WTC11 (cell line): ENCODE data around the gene CTRL. TPM values are rescaled to one million over a fixed set of nuclear protein-coding genes. Genes with fewer than 3 reads are reported as not detected.

Experiments used
- ATAC-seq: fragments of 200-7000 bp; cut with Tn5 transposase; 2 replicates; pipeline ENCODE4 v1.10.0; 2021; ENCODE audit warnings: mild to moderate bottlenecking, moderate library complexity
- CTCF ChIA-PET: fragments of 300-600 bp; sonication (Branson Sonifier 250); formaldehyde crosslinking; loops from one replicate; lab custom pipeline; 2021; ENCODE audit warnings: antibody characterized with exemption; lab: Charles Lee
- POLR2A ChIA-PET: fragments of 350-600 bp; sonication (Branson Sonifier 250); formaldehyde crosslinking; loops from one replicate; lab custom pipeline; 2021; ENCODE audit warnings: antibody characterized with exemption; lab: Charles Lee
- DNase-seq: peaks from one replicate; pipeline ENCODE4 v3.0.0; 2021; ENCODE audit warnings: low spot score
- H3K27ac Mint-ChIP-seq: 2 replicates; pipeline ENCODE4 v1.8.0; 2021; ENCODE audit warnings: mixed read lengths
- H3K27me3 Mint-ChIP-seq: 2 replicates; pipeline ENCODE4 v1.8.0; 2021; ENCODE audit warnings: low read depth, mild to moderate bottlenecking, moderate library complexity, mixed read lengths
- H3K36me3 Mint-ChIP-seq: 2 replicates; pipeline ENCODE4 v1.8.0; 2021; ENCODE audit warnings: mixed read lengths
- H3K4me1 Mint-ChIP-seq: 2 replicates; pipeline ENCODE4 v1.8.0; 2022; ENCODE audit warnings: mixed read lengths
- H3K4me3 Mint-ChIP-seq: 2 replicates; pipeline ENCODE4 v1.8.0; 2021; ENCODE audit warnings: mild to moderate bottlenecking, moderate library complexity, mixed read lengths
- H3K9me3 Mint-ChIP-seq: 2 replicates; pipeline ENCODE4 v1.8.0; 2021; ENCODE audit warnings: mixed read lengths
- CREB1 ChIP-seq: sonication (generic); formaldehyde crosslinking; IDR thresholded peaks from 2 replicates; pipeline ENCODE4 v1.8.0; 2023; ENCODE audit warnings: mild to moderate bottlenecking, missing genetic modification reagents
- CREM ChIP-seq: sonication (generic); formaldehyde crosslinking; IDR thresholded peaks from 2 replicates; pipeline ENCODE4 v1.8.1; 2022; ENCODE audit warnings: mild to moderate bottlenecking, missing genetic modification reagents, moderate library complexity
- ELF4 ChIP-seq: sonication (generic); formaldehyde crosslinking; IDR thresholded peaks from 2 replicates; pipeline ENCODE4 v1.8.1; 2022; ENCODE audit warnings: low read depth, mild to moderate bottlenecking, moderate library complexity, missing genetic modification reagents
- GABPB1 ChIP-seq: sonication (generic); formaldehyde crosslinking; IDR thresholded peaks from 2 replicates; pipeline ENCODE4 v1.8.1; 2023; ENCODE audit warnings: mild to moderate bottlenecking, missing genetic modification reagents
- GRHL2 ChIP-seq: fragments of 250-450 bp; sonication (Bioruptor Pico); IDR thresholded peaks from 2 replicates; pipeline ENCODE4 v1.8.0; 2022; ENCODE audit warnings: mild to moderate bottlenecking, moderate library complexity; ENCODE audit not compliant: insufficient replicate concordance, severe bottlenecking
- IRF2 ChIP-seq: sonication (generic); formaldehyde crosslinking; IDR thresholded peaks from 2 replicates; pipeline ENCODE4 v1.8.0; 2022; ENCODE audit warnings: low read depth, missing genetic modification reagents, borderline replicate concordance
- NFATC4 ChIP-seq: fragments of 250-450 bp; sonication (Bioruptor Pico); IDR thresholded peaks from 2 replicates; pipeline ENCODE4 v1.9.0; 2021; ENCODE audit warnings: mild to moderate bottlenecking
- PRRX2 ChIP-seq: fragments of 250-450 bp; sonication (Bioruptor Pico); IDR thresholded peaks from 2 replicates; pipeline ENCODE4 v1.8.0; 2021; ENCODE audit warnings: mild to moderate bottlenecking
- RELA ChIP-seq: sonication (generic); formaldehyde crosslinking; IDR thresholded peaks from 2 replicates; pipeline ENCODE4 v1.8.1; 2022; ENCODE audit warnings: missing genetic modification reagents, mild to moderate bottlenecking, borderline replicate concordance
- SP1 ChIP-seq: sonication (generic); formaldehyde crosslinking; conservative IDR thresholded peaks from 2 replicates; pipeline ENCODE4 v1.8.1; 2022; ENCODE audit warnings: missing genetic modification reagents
- TP53 ChIP-seq: sonication (generic); formaldehyde crosslinking; IDR thresholded peaks from 2 replicates; pipeline ENCODE4 v1.8.1; 2023; ENCODE audit warnings: mild to moderate bottlenecking, missing genetic modification reagents
- ZNF671 ChIP-seq: fragments of 250-450 bp; sonication (Bioruptor Pico); IDR thresholded peaks from 2 replicates; pipeline ENCODE4 v1.8.0; 2021; ENCODE audit warnings: mild to moderate bottlenecking
- total RNA-seq: library from RNA; stranded (reverse); gene quantifications from 3 replicates; pipeline ENCODE4 v1.2.3, GENCODE V29; 2021
- TF ChIP-seq, protein P1 (sequence below): sonication (generic); formaldehyde crosslinking; IDR thresholded peaks from 2 replicates; pipeline ENCODE4 v1.8.0; 2022; ENCODE audit warnings: missing genetic modification reagents
- TF ChIP-seq, protein P2 (sequence below): sonication (generic); formaldehyde crosslinking; IDR thresholded peaks from 2 replicates; pipeline ENCODE4 v1.8.1; 2023; ENCODE audit warnings: mild to moderate bottlenecking, missing genetic modification reagents
- TF ChIP-seq, protein P3 (sequence below): sonication (generic); formaldehyde crosslinking; IDR thresholded peaks from 2 replicates; pipeline ENCODE4 v1.8.1; 2022; ENCODE audit warnings: mild to moderate bottlenecking, moderate library complexity, missing genetic modification reagents
- TF ChIP-seq, protein P4 (sequence below): sonication (generic); formaldehyde crosslinking; IDR thresholded peaks from 2 replicates; pipeline ENCODE4 v1.8.0; 2023; ENCODE audit warnings: mild to moderate bottlenecking, missing genetic modification reagents
- TF ChIP-seq, protein P5 (sequence below): sonication (generic); formaldehyde crosslinking; IDR thresholded peaks from 2 replicates; pipeline ENCODE4 v1.8.1; 2022; ENCODE audit warnings: missing genetic modification reagents, borderline replicate concordance
- TF ChIP-seq, protein P6 (sequence below): fragments of 250-450 bp; sonication (Bioruptor Pico); IDR thresholded peaks from 2 replicates; pipeline ENCODE4 v1.8.0; 2021; ENCODE audit warnings: mild to moderate bottlenecking

The CTRL gene
- total RNA-seq, 1 experiment from 2014 or later: 2.8 TPM

DNA sequence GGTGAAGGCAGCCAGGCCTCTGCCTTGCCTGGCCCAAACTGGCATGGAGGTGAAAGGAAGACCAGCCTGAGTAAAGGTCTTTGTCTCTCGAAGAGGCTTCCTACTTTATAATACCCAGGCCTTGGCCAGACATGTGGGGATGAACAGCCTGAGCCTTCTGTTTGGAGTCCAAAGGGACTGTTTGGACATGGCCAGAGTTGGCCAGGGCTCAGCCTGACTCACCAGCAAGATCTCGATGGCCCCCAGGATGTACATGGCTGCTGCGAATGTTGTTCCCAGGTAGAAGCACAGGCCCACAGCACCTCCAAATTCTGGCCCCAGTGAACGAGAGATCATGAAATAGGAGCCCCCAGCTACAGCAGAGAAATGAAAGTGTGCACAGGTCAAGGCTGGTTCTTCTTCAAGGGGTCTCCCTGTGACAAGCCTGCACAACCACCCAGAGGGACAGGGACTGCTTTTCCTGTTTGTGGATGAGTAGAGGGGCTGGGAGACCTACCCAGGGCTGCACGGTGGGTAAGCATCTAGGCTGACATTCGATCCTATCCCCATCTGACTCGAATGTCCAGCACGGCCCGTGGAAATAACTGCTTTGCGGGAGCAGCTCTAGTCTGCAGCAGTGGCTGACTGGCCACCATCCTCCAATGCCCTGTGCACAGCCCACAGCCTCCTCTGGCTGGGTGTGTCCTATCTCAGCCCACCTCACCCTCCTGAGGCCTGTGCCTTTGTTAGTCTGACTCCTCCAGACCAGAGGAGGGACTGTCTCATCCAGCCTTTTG is 22.9 kb upstream of the CTRL start:
- ATAC-seq: no peak
- no peak for DNase-seq
- no peak for TF ChIP-seq IRF2
- no peak for TF ChIP-seq CREM
- TF ChIP-seq RELA (CRISPR knock-in tag): no peak
- no peak for TF ChIP-seq ZNF671
- TF ChIP-seq PRRX2: no peak
- TF ChIP-seq, protein P1, sequence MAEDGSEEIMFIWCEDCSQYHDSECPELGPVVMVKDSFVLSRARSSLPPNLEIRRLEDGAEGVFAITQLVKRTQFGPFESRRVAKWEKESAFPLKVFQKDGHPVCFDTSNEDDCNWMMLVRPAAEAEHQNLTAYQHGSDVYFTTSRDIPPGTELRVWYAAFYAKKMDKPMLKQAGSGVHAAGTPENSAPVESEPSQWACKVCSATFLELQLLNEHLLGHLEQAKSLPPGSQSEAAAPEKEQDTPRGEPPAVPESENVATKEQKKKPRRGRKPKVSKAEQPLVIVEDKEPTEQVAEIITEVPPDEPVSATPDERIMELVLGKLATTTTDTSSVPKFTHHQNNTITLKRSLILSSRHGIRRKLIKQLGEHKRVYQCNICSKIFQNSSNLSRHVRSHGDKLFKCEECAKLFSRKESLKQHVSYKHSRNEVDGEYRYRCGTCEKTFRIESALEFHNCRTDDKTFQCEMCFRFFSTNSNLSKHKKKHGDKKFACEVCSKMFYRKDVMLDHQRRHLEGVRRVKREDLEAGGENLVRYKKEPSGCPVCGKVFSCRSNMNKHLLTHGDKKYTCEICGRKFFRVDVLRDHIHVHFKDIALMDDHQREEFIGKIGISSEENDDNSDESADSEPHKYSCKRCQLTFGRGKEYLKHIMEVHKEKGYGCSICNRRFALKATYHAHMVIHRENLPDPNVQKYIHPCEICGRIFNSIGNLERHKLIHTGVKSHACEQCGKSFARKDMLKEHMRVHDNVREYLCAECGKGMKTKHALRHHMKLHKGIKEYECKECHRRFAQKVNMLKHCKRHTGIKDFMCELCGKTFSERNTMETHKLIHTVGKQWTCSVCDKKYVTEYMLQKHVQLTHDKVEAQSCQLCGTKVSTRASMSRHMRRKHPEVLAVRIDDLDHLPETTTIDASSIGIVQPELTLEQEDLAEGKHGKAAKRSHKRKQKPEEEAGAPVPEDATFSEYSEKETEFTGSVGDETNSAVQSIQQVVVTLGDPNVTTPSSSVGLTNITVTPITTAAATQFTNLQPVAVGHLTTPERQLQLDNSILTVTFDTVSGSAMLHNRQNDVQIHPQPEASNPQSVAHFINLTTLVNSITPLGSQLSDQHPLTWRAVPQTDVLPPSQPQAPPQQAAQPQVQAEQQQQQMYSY (CRISPR knock-in tag): no peak
- no peaks in the 10 kb centered on the region for H3K9me3 Mint-ChIP-seq
- no peaks in the 10 kb centered on the region for H3K27me3 Mint-ChIP-seq
- H3K4me3 Mint-ChIP-seq: no peak overlapping the region
- H3K27ac Mint-ChIP-seq: no peak overlapping the region
- POLR2A ChIA-PET: no interaction called here
- CTCF ChIA-PET: no interaction called here
- H3K36me3 Mint-ChIP-seq: peaks cover 50% of the 10 kb centered on the region
- H3K4me1 Mint-ChIP-seq: no peaks in the 10 kb centered on the region

DNA sequence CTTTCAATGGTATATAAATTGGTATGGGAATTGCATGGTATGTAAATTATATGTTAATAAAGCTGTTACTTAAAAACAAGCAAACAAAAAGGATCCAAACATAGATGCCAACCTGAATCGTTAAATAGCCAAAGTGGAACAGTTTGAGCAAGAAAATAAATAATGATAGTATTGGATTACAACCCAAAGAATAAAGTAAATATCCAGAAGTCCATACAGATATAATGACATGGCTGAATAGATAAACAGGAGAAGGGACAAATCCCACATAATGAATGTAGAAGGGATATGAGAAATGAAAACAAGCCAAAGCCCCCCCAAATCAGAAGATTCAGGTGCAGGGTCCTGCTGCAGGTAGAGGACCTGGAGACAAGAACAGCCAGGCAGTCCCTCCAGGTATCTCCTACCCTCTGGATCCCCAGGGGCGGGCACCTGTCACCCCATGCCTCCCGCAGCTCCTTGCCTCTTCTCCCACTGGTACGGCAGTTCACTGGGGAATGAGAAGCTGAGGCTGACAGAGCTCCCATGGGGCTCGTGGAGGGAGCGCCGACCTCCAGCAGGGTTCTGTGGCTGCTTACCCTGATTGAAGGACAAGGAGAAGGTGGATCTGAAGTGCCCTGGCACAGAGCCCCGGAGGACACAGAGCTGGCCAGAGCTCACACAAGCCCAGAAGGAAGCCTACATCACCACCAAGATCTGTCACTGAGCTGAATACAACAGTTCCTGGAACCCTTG is 22.1 kb upstream of the CTRL start:
- POLR2A ChIA-PET: no interaction called here
- CTCF ChIA-PET: interaction anchor here (0.9 to 1.5 kb wide), 2 partner anchors 12 to 87 kb away, joined by 4 read pairs; no protein-coding TSS in a partner anchor
- H3K27ac Mint-ChIP-seq: no peak overlapping the region
- ATAC-seq (no peak), DNase-seq (no peak)
- TF ChIP-seq, protein P2, sequence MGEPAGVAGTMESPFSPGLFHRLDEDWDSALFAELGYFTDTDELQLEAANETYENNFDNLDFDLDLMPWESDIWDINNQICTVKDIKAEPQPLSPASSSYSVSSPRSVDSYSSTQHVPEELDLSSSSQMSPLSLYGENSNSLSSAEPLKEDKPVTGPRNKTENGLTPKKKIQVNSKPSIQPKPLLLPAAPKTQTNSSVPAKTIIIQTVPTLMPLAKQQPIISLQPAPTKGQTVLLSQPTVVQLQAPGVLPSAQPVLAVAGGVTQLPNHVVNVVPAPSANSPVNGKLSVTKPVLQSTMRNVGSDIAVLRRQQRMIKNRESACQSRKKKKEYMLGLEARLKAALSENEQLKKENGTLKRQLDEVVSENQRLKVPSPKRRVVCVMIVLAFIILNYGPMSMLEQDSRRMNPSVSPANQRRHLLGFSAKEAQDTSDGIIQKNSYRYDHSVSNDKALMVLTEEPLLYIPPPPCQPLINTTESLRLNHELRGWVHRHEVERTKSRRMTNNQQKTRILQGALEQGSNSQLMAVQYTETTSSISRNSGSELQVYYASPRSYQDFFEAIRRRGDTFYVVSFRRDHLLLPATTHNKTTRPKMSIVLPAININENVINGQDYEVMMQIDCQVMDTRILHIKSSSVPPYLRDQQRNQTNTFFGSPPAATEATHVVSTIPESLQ: no peak
- TF ChIP-seq, protein P3, sequence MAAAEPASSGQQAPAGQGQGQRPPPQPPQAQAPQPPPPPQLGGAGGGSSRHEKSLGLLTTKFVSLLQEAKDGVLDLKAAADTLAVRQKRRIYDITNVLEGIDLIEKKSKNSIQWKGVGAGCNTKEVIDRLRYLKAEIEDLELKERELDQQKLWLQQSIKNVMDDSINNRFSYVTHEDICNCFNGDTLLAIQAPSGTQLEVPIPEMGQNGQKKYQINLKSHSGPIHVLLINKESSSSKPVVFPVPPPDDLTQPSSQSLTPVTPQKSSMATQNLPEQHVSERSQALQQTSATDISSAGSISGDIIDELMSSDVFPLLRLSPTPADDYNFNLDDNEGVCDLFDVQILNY: no peak
- no peak for TF ChIP-seq CREB1
- TF ChIP-seq, protein P4, sequence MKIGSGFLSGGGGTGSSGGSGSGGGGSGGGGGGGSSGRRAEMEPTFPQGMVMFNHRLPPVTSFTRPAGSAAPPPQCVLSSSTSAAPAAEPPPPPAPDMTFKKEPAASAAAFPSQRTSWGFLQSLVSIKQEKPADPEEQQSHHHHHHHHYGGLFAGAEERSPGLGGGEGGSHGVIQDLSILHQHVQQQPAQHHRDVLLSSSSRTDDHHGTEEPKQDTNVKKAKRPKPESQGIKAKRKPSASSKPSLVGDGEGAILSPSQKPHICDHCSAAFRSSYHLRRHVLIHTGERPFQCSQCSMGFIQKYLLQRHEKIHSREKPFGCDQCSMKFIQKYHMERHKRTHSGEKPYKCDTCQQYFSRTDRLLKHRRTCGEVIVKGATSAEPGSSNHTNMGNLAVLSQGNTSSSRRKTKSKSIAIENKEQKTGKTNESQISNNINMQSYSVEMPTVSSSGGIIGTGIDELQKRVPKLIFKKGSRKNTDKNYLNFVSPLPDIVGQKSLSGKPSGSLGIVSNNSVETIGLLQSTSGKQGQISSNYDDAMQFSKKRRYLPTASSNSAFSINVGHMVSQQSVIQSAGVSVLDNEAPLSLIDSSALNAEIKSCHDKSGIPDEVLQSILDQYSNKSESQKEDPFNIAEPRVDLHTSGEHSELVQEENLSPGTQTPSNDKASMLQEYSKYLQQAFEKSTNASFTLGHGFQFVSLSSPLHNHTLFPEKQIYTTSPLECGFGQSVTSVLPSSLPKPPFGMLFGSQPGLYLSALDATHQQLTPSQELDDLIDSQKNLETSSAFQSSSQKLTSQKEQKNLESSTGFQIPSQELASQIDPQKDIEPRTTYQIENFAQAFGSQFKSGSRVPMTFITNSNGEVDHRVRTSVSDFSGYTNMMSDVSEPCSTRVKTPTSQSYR (CRISPR knock-in tag): no peak
- TF ChIP-seq ELF4: no peak
- TF ChIP-seq NFATC4 (CRISPR knock-in tag): no peak
- TF ChIP-seq GRHL2 (CRISPR knock-in tag): no peak
- TF ChIP-seq TP53: no peak
- no peak for TF ChIP-seq GABPB1 (CRISPR knock-in tag)
- TF ChIP-seq, protein P5, sequence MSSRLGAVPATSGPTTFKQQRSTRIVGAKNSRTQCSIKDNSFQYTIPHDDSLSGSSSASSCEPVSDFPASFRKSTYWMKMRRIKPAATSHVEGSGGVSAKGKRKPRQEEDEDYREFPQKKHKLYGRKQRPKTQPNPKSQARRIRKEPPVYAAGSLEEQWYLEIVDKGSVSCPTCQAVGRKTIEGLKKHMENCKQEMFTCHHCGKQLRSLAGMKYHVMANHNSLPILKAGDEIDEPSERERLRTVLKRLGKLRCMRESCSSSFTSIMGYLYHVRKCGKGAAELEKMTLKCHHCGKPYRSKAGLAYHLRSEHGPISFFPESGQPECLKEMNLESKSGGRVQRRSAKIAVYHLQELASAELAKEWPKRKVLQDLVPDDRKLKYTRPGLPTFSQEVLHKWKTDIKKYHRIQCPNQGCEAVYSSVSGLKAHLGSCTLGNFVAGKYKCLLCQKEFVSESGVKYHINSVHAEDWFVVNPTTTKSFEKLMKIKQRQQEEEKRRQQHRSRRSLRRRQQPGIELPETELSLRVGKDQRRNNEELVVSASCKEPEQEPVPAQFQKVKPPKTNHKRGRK: no peak
- TF ChIP-seq, protein P6, sequence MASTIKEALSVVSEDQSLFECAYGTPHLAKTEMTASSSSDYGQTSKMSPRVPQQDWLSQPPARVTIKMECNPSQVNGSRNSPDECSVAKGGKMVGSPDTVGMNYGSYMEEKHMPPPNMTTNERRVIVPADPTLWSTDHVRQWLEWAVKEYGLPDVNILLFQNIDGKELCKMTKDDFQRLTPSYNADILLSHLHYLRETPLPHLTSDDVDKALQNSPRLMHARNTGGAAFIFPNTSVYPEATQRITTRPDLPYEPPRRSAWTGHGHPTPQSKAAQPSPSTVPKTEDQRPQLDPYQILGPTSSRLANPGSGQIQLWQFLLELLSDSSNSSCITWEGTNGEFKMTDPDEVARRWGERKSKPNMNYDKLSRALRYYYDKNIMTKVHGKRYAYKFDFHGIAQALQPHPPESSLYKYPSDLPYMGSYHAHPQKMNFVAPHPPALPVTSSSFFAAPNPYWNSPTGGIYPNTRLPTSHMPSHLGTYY: no peak
- no peak for TF ChIP-seq SP1 (CRISPR knock-in tag)
- peaks cover 46% of the 10 kb centered on the region for H3K36me3 Mint-ChIP-seq
- H3K9me3 Mint-ChIP-seq: no peaks in the 10 kb centered on the region
- no peak overlapping the region for H3K4me3 Mint-ChIP-seq
- H3K4me1 Mint-ChIP-seq: no peaks in the 10 kb centered on the region
- no peaks in the 10 kb centered on the region for H3K27me3 Mint-ChIP-seq
